Measurements from ENCODE around the gene EVI2A. TPM values are rescaled to one million over a fixed set of nuclear protein-coding genes. Genes with fewer than 3 reads are reported as not detected.

The EVI2A gene, protein sequence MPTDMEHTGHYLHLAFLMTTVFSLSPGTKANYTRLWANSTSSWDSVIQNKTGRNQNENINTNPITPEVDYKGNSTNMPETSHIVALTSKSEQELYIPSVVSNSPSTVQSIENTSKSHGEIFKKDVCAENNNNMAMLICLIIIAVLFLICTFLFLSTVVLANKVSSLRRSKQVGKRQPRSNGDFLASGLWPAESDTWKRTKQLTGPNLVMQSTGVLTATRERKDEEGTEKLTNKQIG
- total RNA-seq (2021) (not detected in 2 replicates), Bru-seq, nascent RNA (not detected), BruChase-seq, experiment 1, labeled RNA remaining after a 2-hour chase (percentile 17 among the genes with signal in this experiment), BruChase-seq, experiment 2, labeled RNA remaining after a 6-hour chase (percentile 21 among the genes with signal in this experiment)
- long read RNA-seq, result 0 reads

DNA sequence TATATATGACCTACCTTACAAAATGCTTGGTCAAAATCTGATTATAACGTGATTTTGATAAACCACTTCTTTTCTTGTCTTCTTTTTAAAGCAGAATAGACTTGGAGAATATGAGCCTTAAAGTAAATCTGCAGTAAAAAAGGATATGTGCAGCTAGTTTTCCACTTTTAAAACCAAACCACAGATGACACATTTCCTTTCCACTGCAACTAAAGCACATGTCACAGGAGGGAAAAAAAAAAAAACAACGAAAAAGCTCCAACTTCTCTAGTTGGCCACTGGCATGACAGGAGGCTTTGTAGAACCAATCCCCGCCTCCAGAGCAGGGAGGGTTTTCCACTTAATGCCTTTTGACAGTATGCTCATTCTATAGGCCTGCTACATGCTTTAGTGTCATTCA, at the start of gene EVI2A:
Gene EVI2A, minus strand, starts transcription at position 142 of the 400 bp plus-strand sequence. CDS start 2,609 bp downstream, outside the sequence.
- no peak within 1 kb of the TSS for H3K4me2 ChIP-seq

GRCh38 chr17:31369266-31369665, 47.8 kb upstream of the EVI2A start:
- no peaks in the 10 kb centered on the region for H3K27me3 ChIP-seq (ENCODE audit: insufficient read depth, low read depth)
- intact Hi-C loops (cut with micrococcal nuclease; ENCODE audit: unreplicated experiment), result no loop called here
- peaks cover 9% of the 10 kb centered on the region; the same call in 1 of the 2 replicates for H3K36me3 ChIP-seq (ENCODE audit: low read depth)
- no TSS peak for BruUV-seq (replicated peaks)
- no peaks in the 10 kb centered on the region for H3K4me1 ChIP-seq (replicated peaks; ENCODE audit: insufficient read depth)
- H4K20me1 ChIP-seq (ENCODE audit: insufficient read depth), result no peaks in the 10 kb centered on the region
- peaks cover 4% of the 10 kb centered on the region; the same call in 1 of the 2 replicates for H3F3A ChIP-seq (ENCODE audit: insufficient read depth, low read depth)
- no peak overlapping the region for H3K4me3 ChIP-seq
- ChIA-PET CTCF (no interaction called here), POLR2A (ENCODE audit: unreplicated experiment) (interaction anchor here (0.7 kb wide), 1 partner anchor 118 kb away, joined by 3 read pairs; no protein-coding TSS in a partner anchor)
- H2AFZ ChIP-seq, result no peak overlapping the region
- H3K79me2 ChIP-seq (ENCODE audit: low read depth), result no peaks in the 10 kb centered on the region
- H3K9me3 ChIP-seq (ENCODE audit: insufficient read depth, low read depth), result no peaks in the 10 kb centered on the region
- TF ChIP-seq EZH2 (IDR thresholded peaks at IDR 0.05; ENCODE audit: low read depth), result no peak
- no peak for TF ChIP-seq CTCF (conservative IDR thresholded peaks at IDR 0.05)
- no peaks in the 10 kb centered on the region for H3K9me2 ChIP-seq (ENCODE audit: insufficient read depth)
- H3K27ac ChIP-seq, result no peak overlapping the region
- no peak overlapping the region for H3K4me2 ChIP-seq
- no peak for DNase-seq

More for the DNA sequence above, at the start of gene EVI2A:
- no peaks in the 10 kb centered on the region for H3K27me3 ChIP-seq (ENCODE audit: insufficient read depth, low read depth)
- H4K20me1 ChIP-seq (ENCODE audit: insufficient read depth), result no peaks in the 10 kb centered on the region
- H3K4me3 ChIP-seq, result no peak within 1 kb of the TSS
- CTCF ChIA-PET, result interaction anchor here (0.6 kb wide), 1 partner anchor 161 kb away, joined by 4 read pairs; no protein-coding TSS in a partner anchor
- no TSS peak for BruUV-seq (replicated peaks)
- no peak within 1 kb of the TSS for H3K27ac ChIP-seq
- no peaks in the 10 kb centered on the region for H3K4me1 ChIP-seq (replicated peaks; ENCODE audit: insufficient read depth)
- H3K36me3 ChIP-seq (ENCODE audit: low read depth), result 0 out of 2 replicates have a peak, but pooled peaks cover 10% of the 10 kb centered on the region
- no peaks in the 10 kb centered on the region for H3K9me2 ChIP-seq (ENCODE audit: insufficient read depth)
- 0 out of 2 replicates have a peak, but pooled peaks cover 3% of the 10 kb centered on the region for H3F3A ChIP-seq (ENCODE audit: insufficient read depth, low read depth)
- TF ChIP-seq EZH2 (IDR thresholded peaks at IDR 0.05; ENCODE audit: low read depth) (no peak), CTCF (conservative IDR thresholded peaks at IDR 0.05) (no peak)
- POLR2A ChIA-PET (ENCODE audit: unreplicated experiment), result no interaction called here
- no peak for DNase-seq
- intact Hi-C loops (cut with micrococcal nuclease; ENCODE audit: unreplicated experiment), result no loop called here
- no peaks in the 10 kb centered on the region for H3K9me3 ChIP-seq (ENCODE audit: insufficient read depth, low read depth)
- no peak within 1 kb of the TSS for H2AFZ ChIP-seq
- no peaks in the 10 kb centered on the region for H3K79me2 ChIP-seq (ENCODE audit: low read depth)

- Histone ChIP-seq H3F3A (ENCODE audit: insufficient read depth, low read depth) (peaks cover 4% of the 10 kb centered on the region; the same call in 1 of the 2 replicates), H4K20me1 (ENCODE audit: insufficient read depth) (no peaks in the 10 kb centered on the region), H3K27me3 (ENCODE audit: insufficient read depth, low read depth) (no peaks in the 10 kb centered on the region), H3K79me2 (ENCODE audit: low read depth) (no peaks in the 10 kb centered on the region), H3K27ac (no peak overlapping the region), H3K36me3 (ENCODE audit: low read depth) (peaks cover 18% of the 10 kb centered on the region; the same call in 1 of the 2 replicates), H3K9me2 (ENCODE audit: insufficient read depth) (no peaks in the 10 kb centered on the region), H3K4me3 (no peak overlapping the region), H3K4me2 (no peak overlapping the region), H3K9me3 (ENCODE audit: insufficient read depth, low read depth) (no peaks in the 10 kb centered on the region), H2AFZ (no peak overlapping the region), H3K4me1 (replicated peaks; ENCODE audit: insufficient read depth) (no peaks in the 10 kb centered on the region)
- ChIA-PET CTCF (no interaction called here), POLR2A (ENCODE audit: unreplicated experiment) (no interaction called here)
- intact Hi-C loops (cut with micrococcal nuclease; ENCODE audit: unreplicated experiment), result no loop called here
- BruUV-seq (replicated peaks), result no TSS peak
- TF ChIP-seq EZH2 (IDR thresholded peaks at IDR 0.05; ENCODE audit: low read depth) (no peak), CTCF (conservative IDR thresholded peaks at IDR 0.05) (no peak)
- no peak for DNase-seq
These were observed 44.7 kb upstream of the EVI2A start for GRCh38 chr17:31366088-31366487.
